Subcutaneous adipose tissue (tissue), 4 donors: ENCODE measurements around the gene PTPRD. TPM values are rescaled to one million over a fixed set of nuclear protein-coding genes. Genes with fewer than 3 reads are reported as not detected.

Experiments used
- total RNA-seq, 4 donors: library from RNA; depleted of rRNA; stranded (reverse); fragments of >200 nt; gene quantifications; one replicate each; pipeline ENCODE4 v1.1.0, GENCODE V29; 2016
- TF ChIP-seq, protein P1 (sequence below): fragments of 450-650 bp; IDR thresholded peaks from one replicate; pipeline ENCODE4 v1.5.1; 2016; ENCODE audit warnings: low read depth, mild to moderate bottlenecking, control low read depth, antibody characterized with exemption, moderate library complexity

PTPRD gene
- total RNA-seq, 4 donors from 2014 or later: 5.1 to 17.3 (median 12.1) TPM

DNA sequence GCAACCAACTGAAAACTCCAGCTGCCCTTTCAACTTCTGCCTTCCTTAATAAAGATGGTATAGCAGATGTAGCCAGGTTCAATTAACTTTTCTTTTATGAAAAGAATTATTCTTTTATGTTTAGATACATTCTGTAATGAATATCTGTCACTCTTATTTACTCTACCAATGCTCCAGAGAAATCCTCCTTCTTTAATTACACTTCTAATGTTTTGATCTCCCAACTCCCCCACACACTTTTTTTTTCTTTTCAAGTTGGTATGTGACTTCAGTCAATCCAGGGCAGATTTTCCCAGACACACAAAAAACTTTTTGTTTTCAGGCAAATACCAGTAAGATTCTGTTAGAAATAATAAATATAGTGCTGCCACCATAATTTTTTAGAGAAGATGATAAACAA, 1813.2 kb downstream of the PTPRD start:
- TF ChIP-seq, protein P1, sequence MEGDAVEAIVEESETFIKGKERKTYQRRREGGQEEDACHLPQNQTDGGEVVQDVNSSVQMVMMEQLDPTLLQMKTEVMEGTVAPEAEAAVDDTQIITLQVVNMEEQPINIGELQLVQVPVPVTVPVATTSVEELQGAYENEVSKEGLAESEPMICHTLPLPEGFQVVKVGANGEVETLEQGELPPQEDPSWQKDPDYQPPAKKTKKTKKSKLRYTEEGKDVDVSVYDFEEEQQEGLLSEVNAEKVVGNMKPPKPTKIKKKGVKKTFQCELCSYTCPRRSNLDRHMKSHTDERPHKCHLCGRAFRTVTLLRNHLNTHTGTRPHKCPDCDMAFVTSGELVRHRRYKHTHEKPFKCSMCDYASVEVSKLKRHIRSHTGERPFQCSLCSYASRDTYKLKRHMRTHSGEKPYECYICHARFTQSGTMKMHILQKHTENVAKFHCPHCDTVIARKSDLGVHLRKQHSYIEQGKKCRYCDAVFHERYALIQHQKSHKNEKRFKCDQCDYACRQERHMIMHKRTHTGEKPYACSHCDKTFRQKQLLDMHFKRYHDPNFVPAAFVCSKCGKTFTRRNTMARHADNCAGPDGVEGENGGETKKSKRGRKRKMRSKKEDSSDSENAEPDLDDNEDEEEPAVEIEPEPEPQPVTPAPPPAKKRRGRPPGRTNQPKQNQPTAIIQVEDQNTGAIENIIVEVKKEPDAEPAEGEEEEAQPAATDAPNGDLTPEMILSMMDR: no peak

DNA sequence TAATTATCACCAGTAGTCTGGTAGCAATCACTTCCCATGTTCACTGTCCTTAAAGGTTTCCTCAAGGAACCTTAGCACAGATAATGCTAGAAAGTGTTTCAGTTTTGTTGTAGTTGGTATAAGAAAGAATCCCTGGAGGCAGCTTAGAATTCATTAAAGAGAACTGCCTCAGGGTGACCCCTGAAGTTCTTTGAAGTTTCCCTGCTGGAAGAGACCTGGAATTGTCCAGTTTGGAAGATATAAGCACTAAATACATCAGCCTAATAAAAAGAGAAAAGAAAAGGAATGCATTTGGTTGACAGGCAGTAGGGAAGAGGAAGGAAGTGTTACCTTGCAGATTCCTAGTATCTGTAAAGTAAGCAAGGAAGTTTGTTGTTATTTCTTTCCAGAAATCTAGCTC, 1813.6 kb downstream of the PTPRD start:
- TF ChIP-seq, protein P1: no peak

DNA sequence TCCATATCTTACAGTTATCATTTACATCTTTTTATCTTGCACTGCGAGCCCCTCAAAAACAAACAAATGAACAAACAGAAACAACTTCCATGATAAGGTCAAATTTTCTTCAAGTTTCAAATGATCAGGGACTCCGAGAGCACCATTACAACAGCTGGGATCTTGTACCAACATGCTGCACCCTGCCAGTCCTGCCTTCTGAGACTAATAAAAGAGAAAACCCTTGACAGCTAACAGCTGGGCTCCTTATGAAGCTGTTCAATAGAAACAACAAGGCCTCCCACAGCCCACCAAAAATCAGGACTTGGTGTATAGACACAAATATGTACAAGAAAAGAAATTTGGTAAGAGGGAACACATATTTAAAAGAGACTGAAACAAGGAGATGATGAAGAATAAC, 1828.0 kb downstream of the PTPRD start:
- TF ChIP-seq, protein P1: no peak

DNA sequence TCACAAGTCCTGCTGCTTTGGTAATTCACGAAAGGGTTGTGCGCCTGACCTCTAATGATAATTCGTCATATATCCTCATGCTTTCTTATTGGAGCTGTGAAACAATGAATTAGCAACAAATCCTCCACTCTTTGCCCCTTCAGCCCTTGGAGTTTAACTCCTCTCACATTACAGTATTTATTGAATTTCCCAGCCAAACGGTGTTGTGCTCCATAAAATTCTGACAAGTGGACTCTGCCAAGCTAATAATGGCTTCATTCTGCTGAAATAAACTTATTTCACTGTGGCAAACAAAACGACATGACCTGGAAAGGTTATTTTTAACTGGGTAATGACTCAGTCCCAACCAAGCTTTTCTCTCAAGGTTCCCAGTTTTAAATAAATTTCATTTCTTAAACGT, 1828.9 kb downstream of the PTPRD start:
- TF ChIP-seq, protein P1: no peak

DNA sequence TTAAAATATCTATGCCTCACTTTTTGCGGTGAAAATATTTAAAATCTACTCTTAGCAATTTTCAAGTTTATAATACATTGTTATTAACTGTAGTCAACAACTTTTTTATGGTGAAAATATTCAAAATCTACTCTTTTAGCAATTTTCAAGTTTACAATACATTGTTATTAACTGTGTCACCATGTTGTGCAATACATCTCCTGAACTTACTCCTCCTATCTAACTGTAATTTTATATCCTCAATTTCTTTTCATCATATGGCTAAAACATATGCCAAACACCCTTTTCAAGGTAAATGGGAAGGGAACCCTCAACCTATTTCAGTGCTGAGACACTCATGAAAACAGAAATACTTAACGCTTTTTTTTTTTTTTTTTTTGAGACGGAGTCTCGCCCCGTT, 1830.6 kb downstream of the PTPRD start:
- TF ChIP-seq, protein P1: no peak

DNA sequence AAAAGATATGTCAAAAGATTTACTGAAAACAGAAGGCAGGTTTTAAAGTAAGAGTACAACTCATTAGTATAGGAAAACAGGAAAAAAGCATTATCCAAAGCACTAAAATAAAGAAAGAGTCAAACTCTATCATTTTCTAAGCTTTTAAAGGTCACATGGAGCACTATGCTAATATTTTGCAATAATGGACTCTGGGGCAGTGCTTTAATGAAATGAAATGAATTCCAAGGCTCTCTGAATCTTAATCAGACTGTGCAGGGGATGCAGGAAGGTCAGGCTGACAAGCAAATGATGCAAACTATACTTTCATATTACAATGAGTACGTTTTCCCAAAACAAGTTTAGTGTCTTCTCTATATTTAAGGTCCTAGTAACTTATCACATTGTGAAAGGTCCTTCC, 1831.3 kb downstream of the PTPRD start:
- TF ChIP-seq, protein P1: no peak

DNA sequence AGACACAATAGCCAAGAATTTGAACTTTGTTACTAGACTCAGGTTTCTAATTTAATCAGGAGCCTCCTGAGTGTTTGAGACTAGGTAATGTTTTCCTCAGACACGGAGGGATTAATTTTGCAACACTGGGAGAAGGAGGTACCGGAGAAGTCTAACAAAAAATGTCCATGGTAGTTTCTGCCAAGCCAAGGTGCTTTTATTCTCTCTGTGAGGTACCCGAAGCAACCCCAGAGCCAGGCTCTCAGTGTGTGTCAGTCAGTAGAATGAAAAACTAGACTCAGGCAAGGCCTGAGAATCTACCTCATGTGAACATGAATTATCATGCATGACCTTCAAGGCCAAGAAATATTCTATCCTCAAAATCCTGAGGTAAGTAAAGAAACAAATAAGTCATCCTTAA, 1832.4 kb downstream of the PTPRD start:
- TF ChIP-seq, protein P1: no peak
